MM.1S (cell line): ENCODE data around the gene ISLR.

Source experiments
- DNase-seq: peaks from one replicate; pipeline ENCODE4 v3.0.0-alpha.2; 2015
- H2AFZ ChIP-seq: fragments of 300-600 bp; sonication (generic); 2 replicates; pipeline ENCODE4 v1.6.0; 2016; ENCODE audit warnings: antibody characterized with exemption, low read length
- H3F3A ChIP-seq: fragments of 300-600 bp; sonication (generic); 2 replicates; pipeline ENCODE4 v1.6.1; 2016; ENCODE audit warnings: mild to moderate bottlenecking, antibody characterized with exemption, low read length, moderate library complexity, mixed read lengths; ENCODE audit not compliant: insufficient read depth
- H3K27ac ChIP-seq: fragments of 300-600 bp; sonication (generic); 2 replicates; pipeline ENCODE4 v1.5.1; 2016; ENCODE audit warnings: mild to moderate bottlenecking, low read length
- H3K27me3 ChIP-seq: fragments of 300-600 bp; sonication (generic); replicated peaks from 2 replicates; pipeline ENCODE4 v1.6.0; 2016; ENCODE audit warnings: low read length; ENCODE audit not compliant: insufficient read depth
- H3K36me3 ChIP-seq: fragments of 300-600 bp; sonication (generic); replicated peaks from 2 replicates; pipeline ENCODE4 v1.6.1; 2016; ENCODE audit warnings: mild to moderate bottlenecking, low read length, mixed read lengths; ENCODE audit not compliant: insufficient read depth
- H3K4me1 ChIP-seq: fragments of 300-600 bp; sonication (generic); 2 replicates; pipeline ENCODE4 v1.6.1; 2016; ENCODE audit warnings: low read length, mixed read lengths
- H3K4me2 ChIP-seq: fragments of 300-600 bp; sonication (generic); 2 replicates; pipeline ENCODE4 v1.6.0; 2016; ENCODE audit warnings: low read depth, low read length
- H3K4me3 ChIP-seq: fragments of 300-600 bp; sonication (generic); 2 replicates; pipeline ENCODE4 v1.5.1; 2016; ENCODE audit warnings: low read length, mixed read lengths
- H3K79me2 ChIP-seq: fragments of 300-600 bp; sonication (generic); 2 replicates; pipeline ENCODE4 v1.6.1; 2016; ENCODE audit warnings: mixed run types, low read length, mixed read lengths
- H3K9ac ChIP-seq: fragments of 300-600 bp; sonication (generic); 2 replicates; pipeline ENCODE4 v1.6.1; 2016; ENCODE audit warnings: low read length, mixed read lengths
- H3K9me2 ChIP-seq: fragments of 300-600 bp; sonication (generic); replicated peaks from 2 replicates; pipeline ENCODE4 v1.6.1; 2016; ENCODE audit warnings: mild to moderate bottlenecking, low read length, mixed read lengths; ENCODE audit not compliant: insufficient read depth
- H3K9me3 ChIP-seq: fragments of 300-600 bp; sonication (generic); replicated peaks from 2 replicates; pipeline ENCODE4 v1.6.1; 2016; ENCODE audit warnings: mild to moderate bottlenecking, low read length, mixed read lengths; ENCODE audit not compliant: insufficient read depth
- H4K20me1 ChIP-seq: fragments of 300-600 bp; sonication (generic); 2 replicates; pipeline ENCODE4 v1.6.1; 2016; ENCODE audit warnings: mild to moderate bottlenecking, low read length, moderate library complexity, mixed read lengths; ENCODE audit not compliant: insufficient read depth
- EZH2 ChIP-seq: fragments of 300-600 bp; sonication (generic); optimal IDR thresholded peaks from 2 replicates; pipeline ENCODE3; 2017; ENCODE audit warnings: low read depth, mild to moderate bottlenecking, antibody characterized with exemption, low read length, mixed read lengths
- EZH2phosphoT487 ChIP-seq: fragments of 300-600 bp; sonication (generic); IDR thresholded peaks from 2 replicates; pipeline ENCODE4 v1.6.1; 2018; ENCODE audit warnings: antibody characterized with exemption, low read length
- TF ChIP-seq, protein P1 (sequence below): fragments of 300-600 bp; sonication (generic); IDR thresholded peaks from 2 replicates; pipeline ENCODE4 v1.5.1; 2016; ENCODE audit warnings: antibody characterized with exemption, low read length, mixed read lengths

ISLR gene

GRCh38 chr15:74131628-74132413 lies 41.7 kb upstream of the ISLR start:
- no peaks in the 10 kb centered on the region for H3F3A ChIP-seq
- no peaks in the 10 kb centered on the region for H3K36me3 ChIP-seq
- no peak overlapping the region for H3K9ac ChIP-seq
- no peaks in the 10 kb centered on the region for H3K4me1 ChIP-seq
- TF ChIP-seq EZH2phosphoT487: no peak
- no peak for TF ChIP-seq EZH2
- TF ChIP-seq, protein P1, sequence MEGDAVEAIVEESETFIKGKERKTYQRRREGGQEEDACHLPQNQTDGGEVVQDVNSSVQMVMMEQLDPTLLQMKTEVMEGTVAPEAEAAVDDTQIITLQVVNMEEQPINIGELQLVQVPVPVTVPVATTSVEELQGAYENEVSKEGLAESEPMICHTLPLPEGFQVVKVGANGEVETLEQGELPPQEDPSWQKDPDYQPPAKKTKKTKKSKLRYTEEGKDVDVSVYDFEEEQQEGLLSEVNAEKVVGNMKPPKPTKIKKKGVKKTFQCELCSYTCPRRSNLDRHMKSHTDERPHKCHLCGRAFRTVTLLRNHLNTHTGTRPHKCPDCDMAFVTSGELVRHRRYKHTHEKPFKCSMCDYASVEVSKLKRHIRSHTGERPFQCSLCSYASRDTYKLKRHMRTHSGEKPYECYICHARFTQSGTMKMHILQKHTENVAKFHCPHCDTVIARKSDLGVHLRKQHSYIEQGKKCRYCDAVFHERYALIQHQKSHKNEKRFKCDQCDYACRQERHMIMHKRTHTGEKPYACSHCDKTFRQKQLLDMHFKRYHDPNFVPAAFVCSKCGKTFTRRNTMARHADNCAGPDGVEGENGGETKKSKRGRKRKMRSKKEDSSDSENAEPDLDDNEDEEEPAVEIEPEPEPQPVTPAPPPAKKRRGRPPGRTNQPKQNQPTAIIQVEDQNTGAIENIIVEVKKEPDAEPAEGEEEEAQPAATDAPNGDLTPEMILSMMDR: no peak
- H3K4me2 ChIP-seq: no peak overlapping the region
- no peaks in the 10 kb centered on the region for H4K20me1 ChIP-seq
- no peak for DNase-seq
- H3K4me3 ChIP-seq: no peak overlapping the region
- H3K9me2 ChIP-seq: no peaks in the 10 kb centered on the region
- no peak overlapping the region for H2AFZ ChIP-seq
- H3K9me3 ChIP-seq: no peaks in the 10 kb centered on the region
- H3K79me2 ChIP-seq: no peaks in the 10 kb centered on the region
- no peak overlapping the region for H3K27ac ChIP-seq
- H3K27me3 ChIP-seq: peaks cover 62% of the 10 kb centered on the region

DNA sequence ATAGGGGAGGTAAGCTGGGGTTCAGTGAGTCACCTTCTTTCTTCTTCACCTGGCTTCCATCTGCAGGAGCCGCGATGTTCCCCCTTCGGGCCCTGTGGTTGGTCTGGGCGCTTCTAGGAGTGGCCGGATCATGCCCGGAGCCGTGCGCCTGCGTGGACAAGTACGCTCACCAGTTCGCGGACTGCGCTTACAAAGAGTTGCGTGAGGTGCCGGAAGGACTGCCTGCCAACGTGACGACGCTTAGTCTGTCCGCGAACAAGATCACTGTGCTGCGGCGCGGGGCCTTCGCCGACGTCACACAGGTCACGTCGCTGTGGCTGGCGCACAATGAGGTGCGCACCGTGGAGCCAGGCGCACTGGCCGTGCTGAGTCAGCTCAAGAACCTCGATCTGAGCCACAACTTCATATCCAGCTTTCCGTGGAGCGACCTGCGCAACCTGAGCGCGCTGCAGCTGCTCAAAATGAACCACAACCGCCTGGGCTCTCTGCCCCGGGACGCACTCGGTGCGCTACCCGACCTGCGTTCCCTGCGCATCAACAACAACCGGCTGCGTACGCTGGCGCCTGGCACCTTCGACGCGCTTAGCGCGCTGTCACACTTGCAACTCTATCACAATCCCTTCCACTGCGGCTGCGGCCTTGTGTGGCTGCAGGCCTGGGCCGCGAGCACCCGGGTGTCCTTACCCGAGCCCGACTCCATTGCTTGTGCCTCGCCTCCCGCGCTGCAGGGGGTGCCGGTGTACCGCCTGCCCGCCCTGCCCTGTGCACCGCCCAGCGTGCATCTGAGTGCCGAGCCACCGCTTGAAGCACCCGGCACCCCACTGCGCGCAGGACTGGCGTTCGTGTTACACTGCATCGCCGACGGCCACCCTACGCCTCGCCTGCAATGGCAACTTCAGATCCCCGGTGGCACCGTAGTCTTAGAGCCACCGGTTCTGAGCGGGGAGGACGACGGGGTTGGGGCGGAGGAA lies 40.5 kb upstream of the ISLR start:
- Histone ChIP-seq H3K9me3 (no peaks in the 10 kb centered on the region), H3K4me2 (no peak overlapping the region), H3F3A (no peaks in the 10 kb centered on the region), H4K20me1 (no peaks in the 10 kb centered on the region), H2AFZ (no peak overlapping the region), H3K4me1 (no peaks in the 10 kb centered on the region), H3K36me3 (no peaks in the 10 kb centered on the region), H3K27me3 (peaks cover 62% of the 10 kb centered on the region), H3K79me2 (no peaks in the 10 kb centered on the region), H3K9ac (no peak overlapping the region), H3K27ac (no peak overlapping the region), H3K9me2 (no peaks in the 10 kb centered on the region), H3K4me3 (no peak overlapping the region)
- DNase-seq: no peak
- TF ChIP-seq EZH2 (no peak), EZH2phosphoT487 (no peak)
- TF ChIP-seq, protein P1: no peak

DNA sequence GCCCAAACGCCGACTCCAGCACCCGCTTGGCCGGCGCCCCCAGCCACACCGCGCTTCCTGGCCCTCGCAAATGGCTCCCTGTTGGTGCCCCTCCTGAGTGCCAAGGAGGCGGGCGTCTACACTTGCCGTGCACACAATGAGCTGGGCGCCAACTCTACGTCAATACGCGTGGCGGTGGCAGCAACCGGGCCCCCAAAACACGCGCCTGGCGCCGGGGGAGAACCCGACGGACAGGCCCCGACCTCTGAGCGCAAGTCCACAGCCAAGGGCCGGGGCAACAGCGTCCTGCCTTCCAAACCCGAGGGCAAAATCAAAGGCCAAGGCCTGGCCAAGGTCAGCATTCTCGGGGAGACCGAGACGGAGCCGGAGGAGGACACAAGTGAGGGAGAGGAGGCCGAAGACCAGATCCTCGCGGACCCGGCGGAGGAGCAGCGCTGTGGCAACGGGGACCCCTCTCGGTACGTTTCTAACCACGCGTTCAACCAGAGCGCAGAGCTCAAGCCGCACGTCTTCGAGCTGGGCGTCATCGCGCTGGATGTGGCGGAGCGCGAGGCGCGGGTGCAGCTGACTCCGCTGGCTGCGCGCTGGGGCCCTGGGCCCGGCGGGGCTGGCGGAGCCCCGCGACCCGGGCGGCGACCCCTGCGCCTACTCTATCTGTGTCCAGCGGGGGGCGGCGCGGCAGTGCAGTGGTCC lies 39.7 kb upstream of the ISLR start:
- no peak overlapping the region for H2AFZ ChIP-seq
- H3F3A ChIP-seq: no peaks in the 10 kb centered on the region
- H3K9ac ChIP-seq: no peak overlapping the region
- no peak overlapping the region for H3K27ac ChIP-seq
- no peaks in the 10 kb centered on the region for H3K4me1 ChIP-seq
- H3K79me2 ChIP-seq: no peaks in the 10 kb centered on the region
- no peak for DNase-seq
- H3K4me3 ChIP-seq: no peak overlapping the region
- no peak overlapping the region for H3K4me2 ChIP-seq
- H3K9me3 ChIP-seq: no peaks in the 10 kb centered on the region
- no peaks in the 10 kb centered on the region for H3K36me3 ChIP-seq
- no peaks in the 10 kb centered on the region for H4K20me1 ChIP-seq
- peaks cover 53% of the 10 kb centered on the region for H3K27me3 ChIP-seq
- no peaks in the 10 kb centered on the region for H3K9me2 ChIP-seq
- TF ChIP-seq, protein P1: no peak
- TF ChIP-seq EZH2 (no peak), EZH2phosphoT487 (no peak)
